Ramos (cell line): ENCODE data around the gene ANGEL2.
"Not testable (repeated sequence)": the region's sequence is repeated elsewhere in the genome, so short reads cannot be mapped to it uniquely, and the experiment has no call there.

Experiments used
- in situ Hi-C: fragments of 300-500 bp; cut with MboI; formaldehyde crosslinking; loops from one replicate; pipeline ENCODE4 v1.14.3; 2022; ENCODE audit warnings: low sequenced_read_pairs; ENCODE audit not compliant: unreplicated experiment

The ANGEL2 gene

GRCh38 chr1:213015099-213016050 lies at the start of gene ANGEL2:
Gene ANGEL2 (minus strand): TSS chr1:213015867. CDS start chr1:213015671, 196 bp downstream.
- in situ Hi-C loops, result no loop called here

GRCh38 chr1:213061263-213061662 lies 45.6 kb upstream of the ANGEL2 start:
- in situ Hi-C loops, result no loop called here

- in situ Hi-C loops, result no loop called here
These were observed 45.2 kb upstream of the ANGEL2 start for GRCh38 chr1:213060836-213061235.

GRCh38 chr1:213057264-213058059 lies 41.8 kb upstream of the ANGEL2 start:
- in situ Hi-C loops, result no loop called here

- in situ Hi-C loops, result no loop called here
These were observed 40.1 kb upstream of the ANGEL2 start for GRCh38 chr1:213055767-213056166.

GRCh38 chr1:213054733-213055591 lies 39.3 kb upstream of the ANGEL2 start:
- in situ Hi-C loops, result no loop called here

GRCh38 chr1:213054142-213054541 lies 38.5 kb upstream of the ANGEL2 start:
- in situ Hi-C loops, result no loop called here

GRCh38 chr1:213053455-213053854 lies 37.8 kb upstream of the ANGEL2 start:
- in situ Hi-C loops, result no loop called here

- in situ Hi-C loops, result no loop called here
These were observed 36.2 kb upstream of the ANGEL2 start for GRCh38 chr1:213051881-213052202.

- in situ Hi-C loops, result no loop called here
These were observed 35.6 kb upstream of the ANGEL2 start, which contains the start of gene RPS6KC1 for GRCh38 chr1:213051127-213051880. Gene RPS6KC1 (plus strand): TSS chr1:213051241. CDS start chr1:213051405, 164 bp downstream.

GRCh38 chr1:213050745-213051126 lies 35.1 kb upstream of the ANGEL2 start:
- in situ Hi-C loops, result no loop called here

GRCh38 chr1:213049232-213049631 lies 33.6 kb upstream of the ANGEL2 start:
- in situ Hi-C loops, result no loop called here

GRCh38 chr1:213045321-213046226 lies 29.9 kb upstream of the ANGEL2 start:
- in situ Hi-C loops, result not testable (repeated sequence)

- in situ Hi-C loops, result no loop called here
These were observed 25.8 kb upstream of the ANGEL2 start for GRCh38 chr1:213041443-213041842.

- in situ Hi-C loops, result no loop called here
These were observed 19.9 kb upstream of the ANGEL2 start for GRCh38 chr1:213035573-213035972.

GRCh38 chr1:213034713-213035112 lies 19.0 kb upstream of the ANGEL2 start:
- in situ Hi-C loops, result no loop called here

GRCh38 chr1:213032651-213033050 lies 17.0 kb upstream of the ANGEL2 start:
- in situ Hi-C loops, result no loop called here

- in situ Hi-C loops, result not testable (repeated sequence)
These were observed 11.4 kb upstream of the ANGEL2 start for GRCh38 chr1:213027024-213027423.

GRCh38 chr1:213020016-213020415 lies 4.3 kb upstream of the ANGEL2 start:
- in situ Hi-C loops, result no loop called here
